ENCODE measurements around the gene CANT1.
"Not testable (repeated sequence)": the region's sequence is repeated elsewhere in the genome, so short reads cannot be mapped to it uniquely, and the experiment has no call there.

The CANT1 gene

GRCh38 chr17:79027274-79027924 lies 17.8 kb upstream of the CANT1 start:
- DNase-seq (ENCODE audit: low read depth in 2 of 2): no peak

GRCh38 chr17:79026376-79027273 lies 17.1 kb upstream of the CANT1 start:
- DNase-seq (ENCODE audit: low read depth in 2 of 2): no peak

GRCh38 chr17:79024901-79025737 lies 15.6 kb upstream of the CANT1 start:
- DNase-seq (ENCODE audit: low read depth in 2 of 2): no peak

GRCh38 chr17:79023886-79024771 lies 14.6 kb upstream of the CANT1 start, which contains the start of gene C1QTNF1:
Gene C1QTNF1 (plus strand): TSS chr17:79024169. CDS start chr17:79043969, 19,800 bp downstream.
- no peak for DNase-seq (ENCODE audit: low read depth in 2 of 2)

- no peak for DNase-seq (ENCODE audit: low read depth in 2 of 2)
Observed at GRCh38 chr17:79023180-79023705, 13.7 kb upstream of the CANT1 start.

- no peak for DNase-seq (ENCODE audit: low read depth in 2 of 2)
Observed at GRCh38 chr17:79022507-79022991, 13.0 kb upstream of the CANT1 start.

GRCh38 chr17:79021929-79022328 lies 12.4 kb upstream of the CANT1 start:
- DNase-seq (ENCODE audit: low read depth in 2 of 2): not testable (repeated sequence)

- DNase-seq (ENCODE audit: low read depth in 2 of 2): no peak
Observed at GRCh38 chr17:79020631-79021301, 11.2 kb upstream of the CANT1 start.

GRCh38 chr17:79019632-79020584 lies 10.3 kb upstream of the CANT1 start:
- peak in 1 of 2 experiments; percentile 23 for DNase-seq (ENCODE audit: low read depth in 2 of 2)

- DNase-seq (ENCODE audit: low read depth in 2 of 2): no peak
Observed at GRCh38 chr17:79019261-79019631, 9.7 kb upstream of the CANT1 start.

- DNase-seq (ENCODE audit: low read depth in 2 of 2): no peak
Observed at GRCh38 chr17:79018370-79018695, 8.8 kb upstream of the CANT1 start.

GRCh38 chr17:79017546-79018369 lies 8.2 kb upstream of the CANT1 start:
- DNase-seq (ENCODE audit: low read depth in 2 of 2): no peak

- DNase-seq (ENCODE audit: low read depth in 2 of 2): no peak
Observed at GRCh38 chr17:79014158-79014758, 4.7 kb upstream of the CANT1 start.

GRCh38 chr17:79012563-79013134 lies 3.1 kb upstream of the CANT1 start:
- no peak for DNase-seq (ENCODE audit: low read depth in 2 of 2)

- DNase-seq (ENCODE audit: low read depth in 2 of 2): no peak
Observed at GRCh38 chr17:79011451-79012147, 2.0 kb upstream of the CANT1 start.

- DNase-seq (ENCODE audit: low read depth in 2 of 2): no peak
Observed at GRCh38 chr17:79010304-79010646, 711 bp upstream of the CANT1 start.
